ENCODE measurements around the gene TTC32. TPM values are rescaled to one million over a fixed set of nuclear protein-coding genes. Genes with fewer than 3 reads are reported as not detected.
"Not testable (repeated sequence)": the region's sequence is repeated elsewhere in the genome, so short reads cannot be mapped to it uniquely, and the experiment has no call there.

TTC32 gene
- total RNA-seq, 1 donor from 2014 or later, result 27.9 TPM

GRCh38 chr2:19893520-19894133 is 8.2 kb downstream of the TTC32 start:
- Histone ChIP-seq H3K36me3 (no peaks in the 10 kb centered on the region), H3K27me3 (no peaks in the 10 kb centered on the region), H3K4me1 (peaks cover 3% of the 10 kb centered on the region), H3F3A (ENCODE audit: low read depth) (no peaks in the 10 kb centered on the region), H3K27ac (no peak overlapping the region), H3K4me3 (no peak overlapping the region), H3K79me2 (ENCODE audit: low read depth) (peaks cover 51% of the 10 kb centered on the region), H4K20me1 (ENCODE audit: low read depth) (peaks cover 32% of the 10 kb centered on the region), H3K9ac (no peak overlapping the region), H2AFZ (replicated peaks) (no peak overlapping the region), H3K9me3 (ENCODE audit: low read depth) (no peaks in the 10 kb centered on the region), H3K4me2 (no peak overlapping the region)
- Mint-ChIP-seq H3K9me3 (no peaks in the 10 kb centered on the region), H3K4me3 (no peak overlapping the region), H3K27ac (no peak overlapping the region), H3K36me3 (peaks cover 3% of the 10 kb centered on the region), H3K27me3 (ENCODE audit: insufficient read depth, low read depth) (no peaks in the 10 kb centered on the region), H3K4me1 (peaks cover 16% of the 10 kb centered on the region)
- DNase-seq (ENCODE audit: low spot score), result no peak
- no peak for TF ChIP-seq EZH2phosphoT487 (IDR thresholded peaks at IDR 0.05)
- no peak for TF ChIP-seq EZH2 (IDR thresholded peaks at IDR 0.05)
- no peak for TF ChIP-seq CTCF (IDR thresholded peaks at IDR 0.05)

GRCh38 chr2:19891971-19892370 is 9.8 kb downstream of the TTC32 start:
- H3K27ac ChIP-seq; H3K36me3 ChIP-seq; H3F3A ChIP-seq (ENCODE audit: low read depth); H3K27ac Mint-ChIP-seq; H3K4me1 Mint-ChIP-seq; H3K9me3 Mint-ChIP-seq; H3K9me3 ChIP-seq (ENCODE audit: low read depth); H3K4me3 Mint-ChIP-seq; H3K27me3 ChIP-seq; DNase-seq (ENCODE audit: low spot score); H3K36me3 Mint-ChIP-seq; H3K4me1 ChIP-seq; H3K4me3 ChIP-seq; H3K4me2 ChIP-seq; H2AFZ ChIP-seq (replicated peaks); H3K9ac ChIP-seq; H3K27me3 Mint-ChIP-seq (ENCODE audit: insufficient read depth, low read depth): not testable (repeated sequence)
- peaks cover 21% of the 10 kb centered on the region for H4K20me1 ChIP-seq (ENCODE audit: low read depth)
- peaks cover 34% of the 10 kb centered on the region for H3K79me2 ChIP-seq (ENCODE audit: low read depth)

GRCh38 chr2:19890104-19890503 is 11.7 kb downstream of the TTC32 start:
- Histone ChIP-seq H3K9ac (no peak overlapping the region), H3K4me2 (no peak overlapping the region), H3K79me2 (ENCODE audit: low read depth) (peaks cover 17% of the 10 kb centered on the region), H2AFZ (replicated peaks) (no peak overlapping the region), H3K36me3 (no peaks in the 10 kb centered on the region), H3K27ac (no peak overlapping the region), H3K4me3 (no peak overlapping the region), H3K27me3 (no peaks in the 10 kb centered on the region), H3K4me1 (no peaks in the 10 kb centered on the region), H3K9me3 (ENCODE audit: low read depth) (no peaks in the 10 kb centered on the region), H3F3A (ENCODE audit: low read depth) (no peaks in the 10 kb centered on the region), H4K20me1 (ENCODE audit: low read depth) (peaks cover 10% of the 10 kb centered on the region)
- Mint-ChIP-seq H3K9me3 (no peaks in the 10 kb centered on the region), H3K4me3 (no peak overlapping the region), H3K36me3 (no peaks in the 10 kb centered on the region), H3K27me3 (ENCODE audit: insufficient read depth, low read depth) (no peaks in the 10 kb centered on the region), H3K27ac (no peak overlapping the region), H3K4me1 (peaks cover 9% of the 10 kb centered on the region)
- DNase-seq (ENCODE audit: low spot score), result peak; percentile 28
- TF ChIP-seq EZH2 (IDR thresholded peaks at IDR 0.05) (no peak), CTCF (IDR thresholded peaks at IDR 0.05) (no peak), EZH2phosphoT487 (IDR thresholded peaks at IDR 0.05) (no peak)

GRCh38 chr2:19888831-19889230 is 13.0 kb downstream of the TTC32 start:
- no peaks in the 10 kb centered on the region for H3K36me3 ChIP-seq
- no peak for DNase-seq (ENCODE audit: low spot score)
- no peak for TF ChIP-seq EZH2 (IDR thresholded peaks at IDR 0.05)
- no peak for TF ChIP-seq CTCF (IDR thresholded peaks at IDR 0.05)
- TF ChIP-seq EZH2phosphoT487 (IDR thresholded peaks at IDR 0.05), result no peak

More at GRCh38 chr2:19888831-19889230, 13.0 kb downstream of the TTC32 start:
- Mint-ChIP-seq H3K27ac (no peak overlapping the region), H3K4me3 (no peak overlapping the region), H3K9me3 (no peaks in the 10 kb centered on the region), H3K36me3 (no peaks in the 10 kb centered on the region), H3K27me3 (ENCODE audit: insufficient read depth, low read depth) (peaks cover 3% of the 10 kb centered on the region), H3K4me1 (peaks cover 9% of the 10 kb centered on the region)
- no peaks in the 10 kb centered on the region for H3F3A ChIP-seq (ENCODE audit: low read depth)
- no peak overlapping the region for H2AFZ ChIP-seq (replicated peaks)
- H3K9me3 ChIP-seq (ENCODE audit: low read depth), result no peaks in the 10 kb centered on the region
- H3K79me2 ChIP-seq (ENCODE audit: low read depth), result peaks cover 4% of the 10 kb centered on the region
- no peaks in the 10 kb centered on the region for H3K27me3 ChIP-seq
- H3K4me1 ChIP-seq, result no peaks in the 10 kb centered on the region
- H3K9ac ChIP-seq, result no peak overlapping the region
- H3K27ac ChIP-seq, result no peak overlapping the region
- H3K4me3 ChIP-seq, result no peak overlapping the region
- peaks cover 3% of the 10 kb centered on the region for H4K20me1 ChIP-seq (ENCODE audit: low read depth)
- no peak overlapping the region for H3K4me2 ChIP-seq
